NCI-H2196 (cell line): ENCODE results near the gene KIAA0753.
"Not testable (repeated sequence)": the region's sequence is repeated elsewhere in the genome, so short reads cannot be mapped to it uniquely, and the experiment has no call there.

ENCODE experiments used
- DNase-seq: peaks from one replicate; lab custom pipeline; 2025; ENCODE audit not compliant: unreplicated experiment; lab: John Stamatoyannopoulos, UW

Gene KIAA0753

GRCh38 chr17:6603744-6604325, 36.7 kb downstream of the KIAA0753 start:
- DNase-seq, result no peak

GRCh38 chr17:6602141-6602540, 38.4 kb downstream of the KIAA0753 start:
- no peak for DNase-seq

GRCh38 chr17:6599364-6599763, 41.1 kb downstream of the KIAA0753 start:
- DNase-seq, result no peak

- DNase-seq, result no peak
Observed at GRCh38 chr17:6597727-6598126, 42.8 kb downstream of the KIAA0753 start.

- DNase-seq, result no peak
Observed at GRCh38 chr17:6596941-6597340, 43.6 kb downstream of the KIAA0753 start.

- no peak for DNase-seq
Observed at GRCh38 chr17:6596511-6596910, 44.0 kb downstream of the KIAA0753 start.

- no peak for DNase-seq
Observed at GRCh38 chr17:6596081-6596480, 44.4 kb downstream of the KIAA0753 start.

- DNase-seq, result not testable (repeated sequence)
Observed at GRCh38 chr17:6593371-6593770, 47.1 kb downstream of the KIAA0753 start.

GRCh38 chr17:6592173-6592572, 48.3 kb downstream of the KIAA0753 start:
- DNase-seq, result no peak

- no peak for DNase-seq
Observed at GRCh38 chr17:6591599-6592158, 48.8 kb downstream of the KIAA0753 start.

- DNase-seq, result no peak
Observed at GRCh38 chr17:6589266-6589946, 51.1 kb downstream of the KIAA0753 start.

GRCh38 chr17:6588165-6588564, 52.3 kb downstream of the KIAA0753 start:
- DNase-seq, result no peak

GRCh38 chr17:6587310-6587709, 53.2 kb downstream of the KIAA0753 start:
- DNase-seq, result no peak

GRCh38 chr17:6583411-6583810, 57.1 kb downstream of the KIAA0753 start:
- no peak for DNase-seq

GRCh38 chr17:6580625-6581024, 59.9 kb downstream of the KIAA0753 start:
- no peak for DNase-seq

GRCh38 chr17:6578491-6578890, 62.0 kb downstream of the KIAA0753 start:
- no peak for DNase-seq

GRCh38 chr17:6577686-6578263, 62.7 kb downstream of the KIAA0753 start:
- no peak for DNase-seq

GRCh38 chr17:6576038-6576785, 64.3 kb downstream of the KIAA0753 start:
- no peak for DNase-seq

GRCh38 chr17:6575596-6575988, 64.9 kb downstream of the KIAA0753 start:
- DNase-seq, result no peak

- no peak for DNase-seq
Observed at GRCh38 chr17:6574687-6575595, 65.6 kb downstream of the KIAA0753 start.
